B cell (primary cell): ENCODE results near the gene CXCR2. TPM values are rescaled to one million over a fixed set of nuclear protein-coding genes. Genes with fewer than 3 reads are reported as not detected.

Experiments
- ATAC-seq: fragments of 200-7000 bp; cut with Tn5 transposase; one replicate; pipeline ENCODE4 v1.10.0; 2021; ENCODE audit warnings: low read depth, mild to moderate bottlenecking, moderate number of reproducible peaks, moderate library complexity
- CTCF ChIA-PET: fragments of 350-600 bp; sonication (Branson Sonifier 250); formaldehyde crosslinking; loops from one replicate; lab custom pipeline; 2021; ENCODE audit warnings: antibody characterized with exemption, inconsistent platforms; lab: Charles Lee
- POLR2A ChIA-PET: fragments of 350-600 bp; sonication (Branson Sonifier 250); formaldehyde crosslinking; loops from one replicate; lab custom pipeline; 2021; ENCODE audit warnings: antibody characterized with exemption; lab: Charles Lee
- DNase-seq: peaks from one replicate; pipeline ENCODE4 v3.0.0; 2013
- H2AFZ ChIP-seq: 2 replicates; pipeline ENCODE4 v1.6.1; 2012; ENCODE audit warnings: mild to moderate bottlenecking, low read depth, low read length; ENCODE audit not compliant: insufficient read depth, poor library complexity, severe bottlenecking
- H3K27ac ChIP-seq, 2 donors: 1 replicate in 1 of 2; 2 replicates in 1 of 2; pipeline ENCODE4 v1.5.1; 2012 to 2013; ENCODE audit warnings: low read length in 2 of 2, mild to moderate bottlenecking in 2 of 2, moderate library complexity in 1 of 2
- H3K27me3 ChIP-seq, 4 experiments: fragments of 200-600 bp in 1 of 4; sonication (generic) in 1 of 4; replicated peaks in 1 of 4; 1 replicate in 2 of 4; 2 replicates in 2 of 4; pipeline versions ENCODE4 v1.6.1 to v1.7.0; 2013 to 2016; ENCODE audit warnings: low read length in 3 of 4, mild to moderate bottlenecking in 2 of 4, mixed read lengths in 1 of 4, moderate library complexity in 1 of 4; ENCODE audit not compliant: insufficient read depth in 4 of 4, control insufficient read depth in 3 of 4; ENCODE audit errors: control extremely low read depth in 1 of 4
- H3K36me3 ChIP-seq, 2 experiments: replicated peaks in 1 of 2; 1 replicate in 1 of 2; 2 replicates in 1 of 2; pipeline versions ENCODE4 v1.6.1 to v1.7.1; 2013; ENCODE audit warnings: low read length in 1 of 2; ENCODE audit not compliant: insufficient read depth in 2 of 2, control insufficient read depth in 1 of 2; ENCODE audit errors: control extremely low read depth in 1 of 2, extremely low read depth in 1 of 2
- H3K4me1 ChIP-seq, 2 donors: fragments of 200-600 bp in 1 of 2; sonication (generic) in 1 of 2; 1 replicate in 1 of 2; 2 replicates in 1 of 2; pipeline versions ENCODE4 v1.5.1 to v1.6.1; 2013 to 2017; ENCODE audit warnings: low read length in 2 of 2; ENCODE audit not compliant: control insufficient read depth in 2 of 2, insufficient read depth in 2 of 2
- H3K4me2 ChIP-seq: replicated peaks from 2 replicates; pipeline ENCODE3; 2012; ENCODE audit warnings: mild to moderate bottlenecking, low read depth, low read length; ENCODE audit not compliant: poor library complexity, severe bottlenecking
- H3K4me3 ChIP-seq, 5 experiments: fragments of 200-600 bp in 1 of 5; sonication (generic) in 1 of 5; 1 replicate in 3 of 5; 2 replicates in 2 of 5; pipeline versions ENCODE4 v1.5.1 to v1.7.0; 2011 to 2016; ENCODE audit warnings: low read length in 4 of 5, mild to moderate bottlenecking in 4 of 5, low read depth in 2 of 5, control low read depth in 1 of 5, moderate library complexity in 1 of 5; ENCODE audit not compliant: insufficient read depth in 1 of 5; ENCODE audit errors: control extremely low read depth in 1 of 5, extremely low read depth in 1 of 5
- H3K79me2 ChIP-seq: fragments of 200-600 bp; sonication (generic); one replicate; pipeline ENCODE4 v1.6.0; 2016; ENCODE audit warnings: low read length; ENCODE audit not compliant: control insufficient read depth, insufficient read depth
- H3K9ac ChIP-seq: fragments of 200-600 bp; sonication (generic); 2 replicates; pipeline ENCODE4 v1.6.1; 2017; ENCODE audit warnings: mild to moderate bottlenecking, low read length, moderate library complexity
- H3K9me3 ChIP-seq, 3 donors: one replicate each; pipeline versions ENCODE4 v1.6.1 to v1.7.1; 2013; ENCODE audit warnings: low read length in 2 of 3; ENCODE audit not compliant: control insufficient read depth in 2 of 3, insufficient read depth in 1 of 3; ENCODE audit errors: control extremely low read depth in 1 of 3
- H4K20me1 ChIP-seq: 2 replicates; pipeline ENCODE4 v1.6.0; 2012; ENCODE audit warnings: mild to moderate bottlenecking, low read length; ENCODE audit not compliant: insufficient read depth, control insufficient read depth, poor library complexity, severe bottlenecking
- H3K27ac Mint-ChIP-seq: one replicate; pipeline ENCODE4 v1.8.0; 2021; ENCODE audit warnings: mixed read lengths
- H3K27me3 Mint-ChIP-seq: one replicate; pipeline ENCODE4 v1.8.0; 2021; ENCODE audit warnings: mixed read lengths
- H3K4me1 Mint-ChIP-seq: one replicate; pipeline ENCODE4 v1.8.0; 2021; ENCODE audit warnings: mixed read lengths
- H3K4me3 Mint-ChIP-seq: one replicate; pipeline ENCODE4 v1.8.0; 2021; ENCODE audit warnings: mixed read lengths
- H3K9me3 Mint-ChIP-seq: one replicate; pipeline ENCODE4 v1.8.0; 2022; ENCODE audit warnings: mixed read lengths; ENCODE audit not compliant: insufficient read depth
- CTCF ChIP-seq: fragments of 200-600 bp; IDR thresholded peaks from one replicate; pipeline ENCODE4 v1.8.0; 2022; ENCODE audit warnings: antibody characterized with exemption, mild to moderate bottlenecking
- EZH2 ChIP-seq: IDR thresholded peaks from 2 replicates; pipeline ENCODE4 v1.6.1; 2012; ENCODE audit warnings: borderline replicate concordance, low read depth, mild to moderate bottlenecking, moderate library complexity, low read length; ENCODE audit not compliant: insufficient read depth, poor library complexity, severe bottlenecking
- WGBS: methylation state at CpG from one replicate; pipeline ENCODE4 v1.1.5; 2013; ENCODE audit warnings: missing lambda C conversion rate; ENCODE audit not compliant: insufficient coverage; 5-methylcytosine and 5-hydroxymethylcytosine counted together
- intact Hi-C: fragments of 100-400 bp; cut with micrococcal nuclease; formaldehyde crosslinking; loops from one replicate; pipeline ENCODE4 v1.10.0; 2022
- polyA plus RNA-seq: library from polyadenylated mRNA; depleted of rRNA; stranded (reverse); fragments of >200 nt; gene quantifications from 2 replicates; pipeline ENCODE4 v1.2.3, GENCODE V29; 2012
- total RNA-seq, 2 donors: library from RNA; stranded (reverse); fragments of 120-200 nt in 1 of 2; gene quantifications; 1 replicate in 1 of 2; 2 replicates in 1 of 2; pipeline versions ENCODE4 v1.2.3 to v1.2.4, GENCODE V29; 2013 to 2022

CXCR2 gene
- total and polyA plus RNA-seq, 2 donors (not counting 1 experiment from before 2014, with no cell fraction given) = 0.03 TPM; not detected in 1

DNA sequence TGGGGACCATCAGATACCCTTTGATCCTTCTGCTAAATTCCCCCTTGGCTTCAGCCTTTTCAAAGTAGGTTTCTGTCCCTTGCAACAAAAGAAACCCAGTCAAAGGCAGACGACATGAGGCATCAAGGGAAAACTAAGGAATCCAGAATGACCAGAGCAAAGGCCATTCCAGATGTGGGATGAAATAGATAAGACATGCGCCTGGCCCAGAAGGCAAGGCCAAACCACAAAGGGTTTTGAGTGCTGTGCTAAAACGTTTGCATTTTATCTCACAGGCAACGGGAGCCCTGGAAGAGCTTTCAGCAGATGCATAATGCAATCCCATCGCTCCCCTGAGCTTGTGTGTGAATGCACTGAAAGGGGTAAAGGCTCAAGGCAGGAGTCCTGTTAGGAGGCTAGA is 23.3 kb downstream of the CXCR2 start:
- Histone ChIP-seq H3K9ac (no peak overlapping the region), H2AFZ (no peak overlapping the region), H3K4me3 (no peak overlapping the region), H3K4me2 (no peak overlapping the region), H3K79me2 (no peaks in the 10 kb centered on the region), H3K9me3 (peaks cover 0 to 3% (median 0%) of the 10 kb centered on the region in 3 donors), H3K4me1 (peaks cover 9 to 10% of the 10 kb centered on the region in 2 donors), H4K20me1 (no peaks in the 10 kb centered on the region), H3K27ac (no peak overlapping the region), H3K36me3 (no peaks in the 10 kb centered on the region), H3K27me3 (no peaks in the 10 kb centered on the region)
- TF ChIP-seq CTCF = no peak
- TF ChIP-seq EZH2 = no peak
- Mint-ChIP-seq H3K4me1 (peaks cover 14% of the 10 kb centered on the region), H3K27ac (no peak overlapping the region), H3K4me3 (no peak overlapping the region), H3K27me3 (peaks cover 8% of the 10 kb centered on the region), H3K9me3 (no peaks in the 10 kb centered on the region)
- intact Hi-C loops = no loop called here
- WGBS = 84% methylated on average over 5 of the region's 5 CpGs
- ATAC-seq = no peak
- CTCF ChIA-PET = no interaction called here
- no peak for DNase-seq
- POLR2A ChIA-PET = no interaction called here

- H3K9me3 ChIP-seq = peaks cover 0 to 3% (median 0%) of the 10 kb centered on the region in 3 donors
- POLR2A ChIA-PET = no interaction called here
- no peaks in the 10 kb centered on the region for H3K27me3 ChIP-seq
- no peak overlapping the region for H3K9ac ChIP-seq
- Mint-ChIP-seq H3K27me3 (peaks cover 15% of the 10 kb centered on the region), H3K9me3 (no peaks in the 10 kb centered on the region), H3K4me1 (peaks cover 14% of the 10 kb centered on the region), H3K27ac (no peak overlapping the region), H3K4me3 (no peak overlapping the region)
- H3K27ac ChIP-seq = no peak overlapping the region
- H2AFZ ChIP-seq = no peak overlapping the region
- no peak for TF ChIP-seq CTCF
- no peak for TF ChIP-seq EZH2
- CTCF ChIA-PET = no interaction called here
- intact Hi-C loops = no loop called here
- H3K4me2 ChIP-seq = no peak overlapping the region
- peak; percentile 39 for ATAC-seq
- DNase-seq = peak; percentile 26
- no peaks in the 10 kb centered on the region for H3K79me2 ChIP-seq
- H3K4me3 ChIP-seq = no peak overlapping the region
- no peaks in the 10 kb centered on the region for H3K36me3 ChIP-seq
- no peaks in the 10 kb centered on the region for H4K20me1 ChIP-seq
- H3K4me1 ChIP-seq = peaks cover 9 to 10% of the 10 kb centered on the region in 2 donors
- WGBS = 75% methylated on average over 3 of the region's 5 CpGs
Measured at GRCh38 chr2:218149848-218150440, 24.1 kb downstream of the CXCR2 start.
